SU-DHL-6 (cell line): ENCODE measurements around the gene DNAJB4.

ENCODE experiments used
- EZH2phosphoT487 ChIP-seq: fragments of 200-600 bp; sonication (generic), shearing (Covaris generic); conservative IDR thresholded peaks from 2 replicates; pipeline ENCODE4 v1.6.1; 2018; ENCODE audit warnings: mild to moderate bottlenecking, antibody characterized with exemption, low read length, moderate library complexity, mixed read lengths
- TF ChIP-seq, protein P1 (sequence below): fragments of 200-600 bp; sonication (generic); IDR thresholded peaks from one replicate; pipeline ENCODE4 v1.5.1; 2017; ENCODE audit warnings: antibody characterized with exemption, mild to moderate bottlenecking, low read length, moderate library complexity; ENCODE audit not compliant: insufficient read depth, poor library complexity, severe bottlenecking

DNA sequence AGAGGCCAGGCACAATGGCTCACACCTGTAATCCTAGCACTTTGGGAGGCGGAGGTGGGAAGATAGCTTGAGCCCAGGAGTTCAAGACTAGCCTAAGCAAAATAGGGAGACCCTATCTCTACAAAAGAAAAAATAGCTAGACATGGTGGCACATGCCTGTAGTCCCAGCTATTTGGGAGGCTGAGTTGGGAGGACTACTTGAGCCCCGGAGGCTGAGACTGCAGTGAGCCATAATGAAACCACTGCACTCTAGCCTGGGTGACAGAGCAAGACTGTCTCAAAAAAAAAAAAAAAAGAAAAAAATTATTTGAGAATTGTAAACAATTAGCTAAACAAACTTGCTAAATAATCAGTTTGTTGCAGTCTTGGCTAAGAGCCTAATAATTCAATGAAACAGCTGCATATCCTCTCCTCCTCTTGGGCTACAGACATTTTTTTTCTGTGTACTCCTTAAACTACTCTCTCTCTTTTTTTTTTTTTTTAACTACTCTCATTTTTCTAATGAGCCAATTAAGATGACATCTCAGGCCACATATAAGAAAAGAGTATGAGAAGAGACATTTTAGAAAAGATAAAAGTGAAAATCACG, 10.5 kb upstream of the DNAJB4 start:
- TF ChIP-seq, protein P1, sequence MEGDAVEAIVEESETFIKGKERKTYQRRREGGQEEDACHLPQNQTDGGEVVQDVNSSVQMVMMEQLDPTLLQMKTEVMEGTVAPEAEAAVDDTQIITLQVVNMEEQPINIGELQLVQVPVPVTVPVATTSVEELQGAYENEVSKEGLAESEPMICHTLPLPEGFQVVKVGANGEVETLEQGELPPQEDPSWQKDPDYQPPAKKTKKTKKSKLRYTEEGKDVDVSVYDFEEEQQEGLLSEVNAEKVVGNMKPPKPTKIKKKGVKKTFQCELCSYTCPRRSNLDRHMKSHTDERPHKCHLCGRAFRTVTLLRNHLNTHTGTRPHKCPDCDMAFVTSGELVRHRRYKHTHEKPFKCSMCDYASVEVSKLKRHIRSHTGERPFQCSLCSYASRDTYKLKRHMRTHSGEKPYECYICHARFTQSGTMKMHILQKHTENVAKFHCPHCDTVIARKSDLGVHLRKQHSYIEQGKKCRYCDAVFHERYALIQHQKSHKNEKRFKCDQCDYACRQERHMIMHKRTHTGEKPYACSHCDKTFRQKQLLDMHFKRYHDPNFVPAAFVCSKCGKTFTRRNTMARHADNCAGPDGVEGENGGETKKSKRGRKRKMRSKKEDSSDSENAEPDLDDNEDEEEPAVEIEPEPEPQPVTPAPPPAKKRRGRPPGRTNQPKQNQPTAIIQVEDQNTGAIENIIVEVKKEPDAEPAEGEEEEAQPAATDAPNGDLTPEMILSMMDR: no peak
- TF ChIP-seq EZH2phosphoT487: no peak
